Neuronal stem cell (in vitro differentiated cells): ENCODE data around the gene INAVA.

Experiments used
- DNase-seq: peaks from one replicate; pipeline ENCODE4 v3.0.0-alpha.2; 2013; ENCODE audit warnings: low spot score
- H2AFZ ChIP-seq: one replicate; pipeline ENCODE4 v1.6.1; 2013; ENCODE audit warnings: mild to moderate bottlenecking, low read length, inconsistent platforms
- H2AK5ac ChIP-seq: 2 replicates; pipeline ENCODE4 v1.6.1; 2013; ENCODE audit warnings: low read depth, mild to moderate bottlenecking, inconsistent platforms, low read length, moderate library complexity, mixed read lengths
- H2BK120ac ChIP-seq: 2 replicates; pipeline ENCODE4 v1.6.1; 2013; ENCODE audit warnings: low read depth, mild to moderate bottlenecking, inconsistent platforms, low read length, moderate library complexity, mixed read lengths
- H2BK12ac ChIP-seq: one replicate; pipeline ENCODE4 v1.6.1; 2013; ENCODE audit warnings: low read length, inconsistent platforms
- H2BK15ac ChIP-seq: 2 replicates; pipeline ENCODE4 v1.6.1; 2013; ENCODE audit warnings: mild to moderate bottlenecking, low read length, inconsistent platforms, mixed read lengths
- H2BK5ac ChIP-seq: one replicate; pipeline ENCODE4 v1.6.1; 2013; ENCODE audit warnings: inconsistent platforms, mild to moderate bottlenecking, low read length, moderate library complexity
- H3K14ac ChIP-seq: one replicate; pipeline ENCODE4 v1.6.1; 2013; ENCODE audit warnings: low read length, inconsistent platforms
- H3K18ac ChIP-seq: 2 replicates; pipeline ENCODE4 v1.6.1; 2013; ENCODE audit warnings: low read length, inconsistent platforms
- H3K23ac ChIP-seq: 2 replicates; pipeline ENCODE4 v1.6.1; 2013; ENCODE audit warnings: low read depth, mild to moderate bottlenecking, mixed read lengths, low read length, inconsistent platforms; ENCODE audit not compliant: poor library complexity
- H3K27ac ChIP-seq: replicated peaks from 3 replicates; pipeline ENCODE4 v1.5.1; 2013; ENCODE audit warnings: low read length, inconsistent platforms
- H3K27me3 ChIP-seq, 3 experiments: 2 replicates each; pipeline ENCODE4 v1.6.1; 2013; ENCODE audit warnings: low read length in 3 of 3, mild to moderate bottlenecking in 2 of 3, inconsistent platforms in 1 of 3, low read depth in 1 of 3, mixed read lengths in 1 of 3, moderate library complexity in 1 of 3; ENCODE audit not compliant: control insufficient read depth in 3 of 3, insufficient read depth in 3 of 3
- H3K36me3 ChIP-seq, 2 donors: replicated peaks in 1 of 2; 2 replicates each; pipeline ENCODE4 v1.6.1; 2013; ENCODE audit warnings: low read length in 2 of 2; ENCODE audit not compliant: control insufficient read depth in 2 of 2, insufficient read depth in 2 of 2
- H3K4ac ChIP-seq: 2 replicates; pipeline ENCODE4 v1.6.1; 2013; ENCODE audit warnings: inconsistent platforms, mild to moderate bottlenecking, low read length, moderate library complexity
- H3K4me1 ChIP-seq, 2 donors: 1 replicate in 1 of 2; 2 replicates in 1 of 2; pipeline ENCODE4 v1.6.1; 2013; ENCODE audit warnings: low read length in 2 of 2, low read depth in 1 of 2; ENCODE audit not compliant: control insufficient read depth in 2 of 2, insufficient read depth in 1 of 2
- H3K4me2 ChIP-seq: one replicate; pipeline ENCODE4 v1.6.1; 2013; ENCODE audit warnings: mild to moderate bottlenecking, low read length, inconsistent platforms; ENCODE audit not compliant: insufficient read depth, poor library complexity, severe bottlenecking
- H3K4me3 ChIP-seq, 2 donors: 2 replicates each; pipeline ENCODE4 v1.5.1; 2013; ENCODE audit warnings: low read length in 2 of 2, mild to moderate bottlenecking in 2 of 2, inconsistent platforms in 1 of 2, moderate library complexity in 1 of 2
- H3K79me1 ChIP-seq: one replicate; pipeline ENCODE4 v1.6.1; 2013; ENCODE audit warnings: low read depth, mild to moderate bottlenecking, inconsistent platforms, low read length, moderate library complexity
- H3K9ac ChIP-seq: one replicate; pipeline ENCODE4 v1.6.1; 2013; ENCODE audit warnings: mild to moderate bottlenecking, low read depth, low read length, inconsistent platforms; ENCODE audit not compliant: poor library complexity
- H3K9me3 ChIP-seq, 2 donors: replicated peaks in 1 of 2; 2 replicates each; pipeline versions ENCODE3 to v1.6.1; 2013; ENCODE audit warnings: low read length in 2 of 2, mild to moderate bottlenecking in 2 of 2, inconsistent platforms in 1 of 2, low read depth in 1 of 2, mixed read lengths in 1 of 2, moderate library complexity in 1 of 2; ENCODE audit not compliant: control insufficient read depth in 2 of 2, insufficient read depth in 1 of 2
- H4K8ac ChIP-seq: one replicate; pipeline ENCODE4 v1.6.1; 2013; ENCODE audit warnings: low read depth, mild to moderate bottlenecking, inconsistent platforms, low read length, moderate library complexity
- H4K91ac ChIP-seq: one replicate; pipeline ENCODE4 v1.6.1; 2013; ENCODE audit warnings: low read length, low read depth, mild to moderate bottlenecking, inconsistent platforms; ENCODE audit not compliant: poor library complexity
- WGBS, 2 donors: extraction: QIAGEN DNeasy Blood & Tissue Kit; methylation state at CpG; one replicate each; pipeline ENCODE4 v1.1.7; 2013; ENCODE audit warnings: missing lambda C conversion rate in 2 of 2, mixed read lengths in 1 of 2; ENCODE audit not compliant: insufficient read length in 2 of 2, insufficient replicate concordance in 1 of 2; ENCODE audit errors: extremely low coverage in 2 of 2; 5-methylcytosine and 5-hydroxymethylcytosine counted together

Gene INAVA

DNA sequence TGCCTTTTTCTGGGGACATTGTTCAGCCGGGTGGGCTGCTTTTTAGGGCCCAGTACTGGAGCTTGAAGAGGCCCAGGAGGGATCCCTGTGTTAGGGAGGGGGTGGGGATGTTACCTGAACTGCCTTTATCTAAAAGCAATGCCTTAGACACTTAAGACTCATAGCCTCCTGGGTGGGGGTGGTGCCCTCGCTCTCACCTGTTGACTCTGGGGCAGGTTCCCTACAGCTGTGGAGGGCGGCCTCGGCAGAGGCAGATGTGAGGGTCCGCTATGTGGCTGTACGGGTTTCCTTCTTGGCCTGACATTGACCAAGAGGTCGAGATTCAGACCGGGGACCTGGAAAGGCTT lies 716 bp downstream of the INAVA start:
- Histone ChIP-seq H3K4me2 (no peak overlapping the region), H4K91ac (no peak overlapping the region), H3K36me3 (peaks cover 22 to 75% of the 10 kb centered on the region in 2 donors), H2BK12ac (no peak overlapping the region), H3K9me3 (no peaks in the 10 kb centered on the region), H4K8ac (no peak overlapping the region), H3K4me1 (peaks cover 24 to 39% of the 10 kb centered on the region in 2 donors), H3K4me3 (no peak overlapping the region), H2BK5ac (peak overlapping the region; percentile 56), H3K14ac (no peak overlapping the region), H2AK5ac (peak overlapping the region; percentile 79), H2AFZ (no peak overlapping the region), H3K9ac (peak overlapping the region; percentile 38), H3K18ac (peak overlapping the region; percentile 80), H3K4ac (no peak overlapping the region), H3K23ac (peak overlapping the region; percentile 6), H3K27ac (no peak overlapping the region), H2BK15ac (no peak overlapping the region), H3K27me3 (no peaks in the 10 kb centered on the region), H3K79me1 (peaks cover 15% of the 10 kb centered on the region), H2BK120ac (no peak overlapping the region)
- no peak for DNase-seq
- no CpG with 5 or more reads among the region's 8 CpGs for WGBS, 2 donors

DNA sequence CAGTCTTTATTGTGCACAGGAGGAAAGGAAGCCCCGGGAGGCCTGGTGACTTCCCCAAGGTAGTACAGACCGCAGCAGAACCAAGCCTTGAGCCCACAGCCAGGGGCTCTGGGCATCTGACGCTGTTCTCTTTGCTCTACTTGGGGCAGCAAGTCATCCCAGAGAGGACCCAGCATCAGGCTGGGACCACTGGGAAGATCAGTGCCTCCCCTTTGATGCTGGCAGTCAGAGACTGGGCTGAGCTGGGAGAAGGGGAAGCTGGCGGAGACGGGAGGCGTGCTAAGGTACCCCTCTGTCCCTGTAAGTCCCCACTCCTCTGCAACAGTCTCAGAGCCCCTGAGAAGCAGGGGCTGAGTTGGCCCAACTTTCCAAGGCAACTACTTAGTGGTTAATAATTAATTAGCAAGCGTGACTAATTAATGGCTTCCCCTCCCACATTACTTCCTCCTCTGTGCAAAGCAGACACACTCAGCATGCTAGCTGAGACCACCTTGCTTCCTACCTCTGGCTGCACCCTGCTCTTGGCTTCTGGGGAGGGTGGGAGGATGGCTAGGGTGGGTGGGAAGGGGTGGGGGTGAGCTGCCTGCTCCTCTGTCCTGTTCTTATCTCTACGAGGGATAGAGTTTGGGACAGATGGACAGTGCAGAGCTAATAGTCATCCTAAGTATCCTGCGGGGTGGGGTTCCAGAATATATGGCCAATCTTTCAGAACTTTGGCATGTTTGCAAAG lies 1.3 kb downstream of the INAVA start:
- H4K91ac ChIP-seq, result no peak overlapping the region
- peak overlapping the region; percentile 68 for H3K18ac ChIP-seq
- H3K4me2 ChIP-seq, result no peak overlapping the region
- peak overlapping the region; percentile 56 for H2BK5ac ChIP-seq
- peaks cover 15% of the 10 kb centered on the region for H3K79me1 ChIP-seq
- WGBS, 2 donors, result no CpG with 5 or more reads among the region's 9 CpGs
- peaks cover 28 to 80% of the 10 kb centered on the region in 2 donors for H3K36me3 ChIP-seq
- no peak overlapping the region for H2BK12ac ChIP-seq
- H3K4ac ChIP-seq, result no peak overlapping the region
- H2AFZ ChIP-seq, result no peak overlapping the region
- H3K27ac ChIP-seq, result no peak overlapping the region
- peak overlapping the region; percentile 67 for H2AK5ac ChIP-seq
- peaks cover 24 to 38% of the 10 kb centered on the region in 2 donors for H3K4me1 ChIP-seq
- no peak overlapping the region for H3K9ac ChIP-seq
- H3K14ac ChIP-seq, result no peak overlapping the region
- H3K9me3 ChIP-seq, result no peaks in the 10 kb centered on the region
- H2BK15ac ChIP-seq, result peak overlapping the region; percentile 10
- no peak overlapping the region for H3K23ac ChIP-seq
- no peak overlapping the region for H3K4me3 ChIP-seq
- no peaks in the 10 kb centered on the region for H3K27me3 ChIP-seq
- H4K8ac ChIP-seq, result no peak overlapping the region
- DNase-seq, result no peak
- no peak overlapping the region for H2BK120ac ChIP-seq

DNA sequence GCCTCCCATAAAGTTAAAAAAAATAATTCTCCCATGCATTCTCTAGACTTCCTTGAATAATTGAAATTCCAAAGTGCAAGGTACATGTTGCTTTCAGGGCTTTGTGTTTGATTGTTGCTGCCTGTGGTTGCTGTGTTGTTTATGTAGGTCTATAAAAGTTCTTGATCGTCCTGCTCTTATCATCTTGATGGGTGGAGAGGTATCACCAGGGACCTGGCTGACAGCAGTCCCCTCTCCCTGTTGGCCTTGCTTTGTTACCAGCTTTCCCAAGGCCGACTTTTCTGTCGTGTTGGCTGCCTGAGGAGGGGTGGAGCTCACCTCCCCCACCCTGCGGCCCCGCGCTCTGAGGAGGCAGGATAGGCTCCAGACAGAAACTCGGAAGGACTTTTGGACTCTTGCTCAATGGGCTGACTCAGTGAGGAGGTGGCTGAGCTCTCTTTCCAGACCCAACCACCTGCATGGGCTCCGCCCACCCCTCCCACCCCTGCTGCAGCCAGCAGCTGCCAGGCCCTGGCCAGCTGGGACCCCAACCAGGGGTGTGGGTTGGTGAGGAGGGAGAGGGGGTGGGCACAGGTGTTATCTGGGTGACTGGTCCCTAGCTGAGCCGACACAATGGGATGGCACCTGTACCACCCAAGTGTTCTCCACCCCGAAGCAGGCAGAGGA lies 2.0 kb downstream of the INAVA start:
- H3K9ac ChIP-seq, result no peak overlapping the region
- peak overlapping the region; percentile 16 for H2BK5ac ChIP-seq
- peaks cover 24 to 38% of the 10 kb centered on the region in 2 donors for H3K4me1 ChIP-seq
- no peak for DNase-seq
- H3K79me1 ChIP-seq, result peaks cover 15% of the 10 kb centered on the region
- no peak overlapping the region for H3K4me3 ChIP-seq
- no peak overlapping the region for H4K8ac ChIP-seq
- no peak overlapping the region for H3K4ac ChIP-seq
- H2BK15ac ChIP-seq, result no peak overlapping the region
- H3K27me3 ChIP-seq, result no peaks in the 10 kb centered on the region
- H2BK12ac ChIP-seq, result no peak overlapping the region
- WGBS, 2 donors, result no CpG with 5 or more reads among the region's 10 CpGs
- peak overlapping the region; percentile 4 for H3K14ac ChIP-seq
- no peak overlapping the region for H3K4me2 ChIP-seq
- H3K23ac ChIP-seq, result no peak overlapping the region
- H3K9me3 ChIP-seq, result no peaks in the 10 kb centered on the region
- H3K36me3 ChIP-seq, result peaks cover 34 to 87% of the 10 kb centered on the region in 2 donors
- peak overlapping the region; percentile 31 for H3K18ac ChIP-seq
- no peak overlapping the region for H2AFZ ChIP-seq
- H4K91ac ChIP-seq, result no peak overlapping the region
- H2AK5ac ChIP-seq, result peak overlapping the region; percentile 40
- H3K27ac ChIP-seq, result no peak overlapping the region
- H2BK120ac ChIP-seq, result no peak overlapping the region

DNA sequence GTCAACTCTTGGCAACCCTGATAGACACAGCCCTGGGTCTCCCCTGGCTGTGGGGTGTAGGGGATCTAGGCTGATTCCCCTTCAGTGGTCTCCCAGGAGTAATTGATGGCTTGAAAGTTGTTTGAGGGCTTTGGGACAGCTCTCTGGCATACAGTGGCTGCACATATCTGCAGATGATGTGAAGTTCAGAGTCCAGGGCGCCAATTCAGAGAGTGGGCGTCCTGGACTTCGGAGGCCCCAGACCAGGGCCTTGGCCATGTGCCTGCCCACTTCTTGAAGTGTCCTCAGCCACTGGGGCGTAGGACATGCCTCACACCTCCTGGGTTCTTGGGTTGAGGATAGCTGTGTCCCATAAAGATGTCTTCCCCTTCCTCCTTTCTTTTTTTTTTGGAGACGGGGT lies 2.6 kb downstream of the INAVA start:
- Histone ChIP-seq H3K4me3 (no peak overlapping the region), H2BK120ac (no peak overlapping the region), H3K9ac (no peak overlapping the region), H2BK5ac (peak overlapping the region; percentile 16), H4K91ac (no peak overlapping the region), H3K36me3 (peaks cover 39 to 93% of the 10 kb centered on the region in 2 donors), H3K9me3 (no peaks in the 10 kb centered on the region), H2AFZ (no peak overlapping the region), H3K23ac (no peak overlapping the region), H2BK12ac (no peak overlapping the region), H2AK5ac (peak overlapping the region; percentile 40), H3K27ac (no peak overlapping the region), H3K4me2 (no peak overlapping the region), H3K14ac (no peak overlapping the region), H3K18ac (no peak overlapping the region), H3K27me3 (no peaks in the 10 kb centered on the region), H3K79me1 (peaks cover 15% of the 10 kb centered on the region), H4K8ac (no peak overlapping the region), H2BK15ac (no peak overlapping the region), H3K4ac (no peak overlapping the region), H3K4me1 (peaks cover 24 to 38% of the 10 kb centered on the region in 2 donors)
- WGBS, 2 donors, result no CpG with 5 or more reads among the region's 5 CpGs
- DNase-seq, result no peak
